Ovary (tissue), 9 donors: ENCODE results near the gene UGT1A5. TPM values are rescaled to one million over a fixed set of nuclear protein-coding genes. Genes with fewer than 3 reads are reported as not detected.

Experiments used
- DNase-seq, 5 donors: peaks; one replicate each; pipeline ENCODE4 v3.0.0-alpha.2; 2019 to 2020
- H3K27ac ChIP-seq, 2 donors: fragments of 200-600 bp; one replicate each; pipeline versions ENCODE4 v1.5.1 to v1.8.0; 2019 to 2022
- H3K27me3 ChIP-seq: fragments of 200-600 bp; one replicate; pipeline ENCODE4 v1.8.0; 2022
- H3K36me3 ChIP-seq: fragments of 200-600 bp; sonication (generic); one replicate; pipeline ENCODE4 v1.5.1; 2019
- H3K4me1 ChIP-seq: one replicate; pipeline ENCODE4 v1.8.1; 2013; ENCODE audit warnings: mild to moderate bottlenecking, moderate library complexity; ENCODE audit not compliant: insufficient read depth
- H3K4me3 ChIP-seq: fragments of 200-600 bp; sonication (generic); one replicate; pipeline ENCODE4 v1.5.1; 2017
- H3K9me3 ChIP-seq, 2 donors: fragments of 200-600 bp in 1 of 2; sonication (generic) in 1 of 2; one replicate each; pipeline versions ENCODE4 v1.5.1 to v1.8.1; 2013 to 2019; ENCODE audit warnings: mild to moderate bottlenecking in 1 of 2, moderate library complexity in 1 of 2
- EP300 ChIP-seq: sonication (generic); formaldehyde crosslinking; IDR thresholded peaks from one replicate; pipeline ENCODE4 v1.6.1; 2017; ENCODE audit warnings: antibody characterized with exemption
- POLR2A ChIP-seq: fragments of 450-650 bp; IDR thresholded peaks from one replicate; pipeline ENCODE4 v1.6.1; 2017; ENCODE audit warnings: antibody characterized with exemption, mild to moderate bottlenecking, moderate library complexity
- WGBS, 3 donors: extraction: QIAGEN DNeasy Blood & Tissue Kit in 1 of 3; methylation state at CpG; one replicate each; pipeline versions ENCODE4 v1.1.5 to v1.1.7; 2013 to 2017; 5-methylcytosine and 5-hydroxymethylcytosine counted together
- intact Hi-C, 4 donors: fragments of 100-400 bp; cut with DNase I; formaldehyde crosslinking; loops; one replicate each; pipeline versions ENCODE4 v1.11.0 to v1.15.1; 2022 to 2023
- polyA plus RNA-seq, 2 donors: library from polyadenylated mRNA; stranded (reverse); fragments of 200-250 nt in 1 of 2; fragments of 350-450 nt in 1 of 2; fragmentation: Illumina TruSeq in 1 of 2; extraction: RNeasy Lipid Tissue Mini Kit (QIAGEN cat#74804) in 1 of 2; gene quantifications; one replicate each; pipeline ENCODE4 v1.2.3, GENCODE V29; 2013 to 2014
- total RNA-seq, 7 donors: library from RNA; depleted of rRNA in 2 of 7; stranded (reverse); fragments of >200 nt in 2 of 7; fragmentation: NEBNext Ultra II Directional in 3 of 7; extraction: Animal tissue kit (Norgen Biotek cat#: 25700) in 3 of 7; gene quantifications; one replicate each; pipeline versions ENCODE4 v1.1.0 to v1.2.4, GENCODE V29; 2016 to 2023
- TF ChIP-seq, protein P1 (sequence below), 3 donors: fragments of 450-650 bp in 2 of 3; fragments of 200-600 bp in 1 of 3; IDR thresholded peaks; one replicate each; pipeline versions ENCODE4 v1.5.1 to v1.8.0; 2016 to 2022; ENCODE audit warnings: antibody characterized with exemption in 3 of 3, mild to moderate bottlenecking in 1 of 3
- donor health status: DM: no; HTN: no; CAD: no; lungs with moderate emphysema.
- donor health status: DM: no; HTN: no; CAD: no.
- donor health status: Bipolar disorder and iron deficiency.
- donor health status: DM: yes; HTN: yes; CAD: no.
- donor health status: DM: no; HTN: no; CAD: no.
- donor health status: DM: yes; HTN: yes; CAD: no.

The UGT1A5 gene
- total and polyA plus RNA-seq, 9 donors: not detected

DNA sequence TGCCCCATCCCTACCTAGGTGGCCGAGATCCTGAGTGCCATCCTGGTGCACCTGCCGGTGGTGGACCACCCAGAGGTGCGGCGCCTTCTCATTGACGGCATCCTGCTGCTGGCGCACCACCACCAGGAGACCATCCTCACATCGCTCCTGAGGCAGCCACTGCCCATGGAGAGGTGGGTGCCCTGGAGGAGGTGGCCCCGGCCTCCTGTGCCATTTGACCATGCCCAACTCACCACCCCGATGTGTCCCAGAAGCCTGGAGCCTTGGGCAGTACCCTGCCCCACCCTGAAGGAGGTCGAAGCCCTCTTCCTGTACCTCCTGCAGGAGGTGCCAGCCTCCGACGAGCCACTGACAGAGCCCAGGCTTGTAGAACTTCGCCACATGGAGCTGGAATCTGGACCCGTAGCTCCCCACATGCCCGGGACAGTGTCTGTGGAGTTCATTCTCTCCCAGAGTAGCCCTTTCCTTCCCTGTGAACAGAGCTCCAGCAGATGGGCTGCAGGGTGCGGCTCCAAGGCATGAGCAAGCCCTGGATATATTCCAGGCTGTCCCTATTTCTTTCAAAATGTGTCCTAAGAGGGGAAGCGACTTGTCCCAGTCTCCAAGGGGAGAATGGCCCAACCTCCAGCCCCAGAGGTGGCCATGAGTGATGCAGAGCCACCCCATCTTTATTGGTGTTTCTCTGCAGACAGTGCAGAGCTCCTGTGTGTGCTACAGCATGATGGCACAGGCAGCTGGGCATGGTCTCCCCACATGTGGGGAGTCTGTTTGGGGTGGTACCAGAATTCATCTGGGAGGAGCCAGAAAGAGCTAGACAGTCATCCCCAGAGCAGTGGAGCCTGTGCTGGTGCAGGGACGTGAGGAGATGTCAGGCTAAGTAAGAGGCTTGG lies 107.4 kb downstream of the UGT1A5 start:
- WGBS, 3 donors: 82 to 86% (median 83%) methylated on average over 18 of the region's 18 CpGs
- Histone ChIP-seq H3K36me3 (no peaks in the 10 kb centered on the region), H3K4me3 (no peak overlapping the region), H3K4me1 (no peaks in the 10 kb centered on the region), H3K27ac (no peak overlapping the region), H3K27me3 (no peaks in the 10 kb centered on the region), H3K9me3 (no peaks in the 10 kb centered on the region)
- no peak for TF ChIP-seq EP300
- TF ChIP-seq, protein P1, sequence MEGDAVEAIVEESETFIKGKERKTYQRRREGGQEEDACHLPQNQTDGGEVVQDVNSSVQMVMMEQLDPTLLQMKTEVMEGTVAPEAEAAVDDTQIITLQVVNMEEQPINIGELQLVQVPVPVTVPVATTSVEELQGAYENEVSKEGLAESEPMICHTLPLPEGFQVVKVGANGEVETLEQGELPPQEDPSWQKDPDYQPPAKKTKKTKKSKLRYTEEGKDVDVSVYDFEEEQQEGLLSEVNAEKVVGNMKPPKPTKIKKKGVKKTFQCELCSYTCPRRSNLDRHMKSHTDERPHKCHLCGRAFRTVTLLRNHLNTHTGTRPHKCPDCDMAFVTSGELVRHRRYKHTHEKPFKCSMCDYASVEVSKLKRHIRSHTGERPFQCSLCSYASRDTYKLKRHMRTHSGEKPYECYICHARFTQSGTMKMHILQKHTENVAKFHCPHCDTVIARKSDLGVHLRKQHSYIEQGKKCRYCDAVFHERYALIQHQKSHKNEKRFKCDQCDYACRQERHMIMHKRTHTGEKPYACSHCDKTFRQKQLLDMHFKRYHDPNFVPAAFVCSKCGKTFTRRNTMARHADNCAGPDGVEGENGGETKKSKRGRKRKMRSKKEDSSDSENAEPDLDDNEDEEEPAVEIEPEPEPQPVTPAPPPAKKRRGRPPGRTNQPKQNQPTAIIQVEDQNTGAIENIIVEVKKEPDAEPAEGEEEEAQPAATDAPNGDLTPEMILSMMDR (IDR thresholded peaks at IDR 0.05): no peak
- TF ChIP-seq POLR2A: no peak
- no peak for DNase-seq
- intact Hi-C loops: no loop called here

DNA sequence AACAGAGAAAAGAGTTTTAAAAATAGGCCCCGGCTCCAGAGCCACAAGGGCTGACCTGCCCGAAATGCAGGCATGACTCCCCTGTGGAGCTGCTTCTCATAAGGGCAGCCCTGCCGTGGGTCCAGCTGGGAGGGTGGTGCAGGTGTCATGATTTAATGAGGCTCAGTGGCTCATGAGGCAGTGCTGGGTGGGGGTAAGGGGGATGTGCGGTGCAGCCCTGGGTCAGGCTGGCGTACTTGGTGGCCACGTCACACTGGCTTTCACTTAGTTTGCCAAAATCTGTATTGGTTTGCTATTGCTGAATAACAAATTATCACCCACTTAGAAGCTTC lies 108.0 kb downstream of the UGT1A5 start:
- no peaks in the 10 kb centered on the region for H3K36me3 ChIP-seq
- WGBS, 3 donors: 75 to 77% (median 75%) methylated on average over 6 of the region's 6 CpGs
- TF ChIP-seq, protein P1 (IDR thresholded peaks at IDR 0.05): no peak
- TF ChIP-seq EP300: no peak
- no peak for TF ChIP-seq POLR2A
- DNase-seq: no peak
- no peaks in the 10 kb centered on the region for H3K4me1 ChIP-seq
- H3K4me3 ChIP-seq: no peak overlapping the region
- no peak overlapping the region for H3K27ac ChIP-seq
- intact Hi-C loops: no loop called here
- H3K27me3 ChIP-seq: no peaks in the 10 kb centered on the region
- no peaks in the 10 kb centered on the region for H3K9me3 ChIP-seq

DNA sequence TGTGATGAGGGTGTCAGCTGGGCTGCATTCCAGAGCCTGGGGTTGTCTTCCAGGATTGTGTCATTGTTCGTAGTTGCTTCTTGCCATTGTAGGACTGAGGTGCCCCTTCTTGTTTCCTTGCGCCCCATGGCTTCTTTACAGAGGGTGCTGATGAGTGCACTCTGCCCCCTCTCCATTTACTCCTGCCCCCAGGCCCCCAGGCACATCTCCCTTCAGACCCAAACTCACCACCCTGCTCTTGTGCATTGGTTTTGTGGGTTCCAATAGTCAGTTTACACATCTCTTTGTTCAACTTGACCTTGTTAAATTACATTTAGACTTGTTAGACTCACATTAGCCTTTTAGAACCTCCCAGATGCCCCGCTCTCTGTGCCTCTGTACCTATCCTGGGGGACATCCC lies 108.5 kb downstream of the UGT1A5 start:
- 86 to 93% (median 89%) methylated on average over 3 of the region's 3 CpGs for WGBS, 3 donors
- DNase-seq: no peak

DNA sequence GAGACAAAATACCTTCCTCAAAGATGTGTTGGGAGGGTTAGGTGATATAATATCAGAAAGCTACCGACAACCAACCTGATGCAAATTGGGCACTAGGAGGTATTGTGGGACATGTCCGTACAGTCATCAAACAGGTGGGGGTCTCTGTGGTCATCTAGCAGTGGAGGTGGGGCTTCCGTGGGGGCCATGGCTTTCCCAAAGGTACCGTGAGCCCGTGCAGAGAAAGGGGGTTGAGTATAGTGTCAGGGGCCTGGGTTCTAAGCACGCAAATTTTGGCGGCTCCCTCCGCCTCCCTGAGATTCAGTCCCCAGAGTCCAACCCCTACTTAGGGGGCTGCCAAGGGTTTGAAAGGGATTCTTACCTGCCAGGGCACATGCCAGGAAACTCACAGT lies 109.0 kb downstream of the UGT1A5 start:
- intact Hi-C loops: no loop called here
- no peaks in the 10 kb centered on the region for H3K4me1 ChIP-seq
- no peaks in the 10 kb centered on the region for H3K9me3 ChIP-seq
- no peak for DNase-seq
- H3K27ac ChIP-seq: no peak overlapping the region
- no peak for TF ChIP-seq EP300
- TF ChIP-seq POLR2A: no peak
- TF ChIP-seq, protein P1 (IDR thresholded peaks at IDR 0.05): no peak
- H3K4me3 ChIP-seq: no peak overlapping the region
- no peaks in the 10 kb centered on the region for H3K36me3 ChIP-seq
- no peaks in the 10 kb centered on the region for H3K27me3 ChIP-seq
- 87 to 92% (median 88%) methylated on average over 8 of the region's 8 CpGs for WGBS, 3 donors

More for the DNA sequence above, 108.5 kb downstream of the UGT1A5 start:
- no peak for TF ChIP-seq POLR2A
- no peaks in the 10 kb centered on the region for H3K36me3 ChIP-seq
- no peak overlapping the region for H3K4me3 ChIP-seq
- no peaks in the 10 kb centered on the region for H3K4me1 ChIP-seq
- H3K27ac ChIP-seq: no peak overlapping the region
- intact Hi-C loops: no loop called here
- no peaks in the 10 kb centered on the region for H3K27me3 ChIP-seq
- H3K9me3 ChIP-seq: no peaks in the 10 kb centered on the region

DNA sequence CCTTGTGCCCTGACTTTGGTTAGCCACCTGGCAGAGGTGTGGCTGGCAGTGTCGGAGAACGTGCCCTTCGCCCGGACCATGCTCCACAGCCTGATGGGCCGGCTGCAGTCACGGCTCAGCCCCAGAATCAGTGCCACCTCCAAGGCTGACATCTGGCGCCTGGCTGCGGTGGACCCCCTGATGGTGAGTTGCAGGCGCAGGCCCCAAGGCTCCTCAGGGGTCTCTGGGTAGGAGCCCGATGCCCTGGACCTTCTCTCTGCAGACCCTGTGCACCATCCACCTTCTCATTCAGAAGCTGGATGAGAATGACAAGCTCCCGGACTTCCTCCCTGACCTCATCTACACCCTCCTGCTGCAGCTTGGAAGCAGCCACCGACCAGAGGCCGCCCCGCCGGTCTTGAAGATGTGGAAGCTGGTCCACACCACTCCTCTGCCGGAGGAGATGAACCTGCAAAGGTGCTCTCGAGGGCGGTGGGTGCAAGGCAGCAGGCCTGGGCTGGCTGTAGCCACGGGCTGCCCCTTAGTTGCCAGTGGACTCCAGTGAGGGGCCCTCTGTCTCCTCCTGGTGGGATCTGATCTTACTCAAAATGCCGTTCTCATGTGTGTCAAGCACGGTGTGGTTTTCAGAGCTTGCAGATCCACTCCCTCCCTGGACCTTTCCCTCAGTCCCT lies 109.5 kb downstream of the UGT1A5 start:
- Histone ChIP-seq H3K27ac (no peak overlapping the region), H3K4me3 (no peak overlapping the region), H3K4me1 (no peaks in the 10 kb centered on the region), H3K36me3 (no peaks in the 10 kb centered on the region), H3K9me3 (no peaks in the 10 kb centered on the region), H3K27me3 (no peaks in the 10 kb centered on the region)
- TF ChIP-seq, protein P1 (IDR thresholded peaks at IDR 0.05): no peak
- no peak for TF ChIP-seq POLR2A
- TF ChIP-seq EP300: no peak
- DNase-seq: no peak
- intact Hi-C loops: no loop called here
- 87 to 92% (median 92%) methylated on average over 19 to 21 of the region's 21 CpGs for WGBS, 3 donors
